ENCODE data around the gene ACTR1A.

GRCh38 chr10:102534333-102534732 lies 31.8 kb upstream of the ACTR1A start:
- TF ChIP-seq CTCF (IDR thresholded peaks at IDR 0.05) (no peak), ZFX (IDR thresholded peaks at IDR 0.05; ENCODE audit: borderline replicate concordance) (no peak)

Data from 22Rv1 (cell line).